HEK293 (cell line): ENCODE measurements around the gene EXD2.

ENCODE experiments used
- CTCF ChIA-PET: fragments of 350-600 bp; formaldehyde crosslinking; extraction: SDS; loops from one replicate; lab custom pipeline; 2021; ENCODE audit warnings: antibody characterized with exemption; lab: Yijun Ruan, JAX
- POLR2A ChIA-PET: fragments of 300-600 bp; formaldehyde crosslinking; extraction: SDS; loops from one replicate; lab custom pipeline; 2020; ENCODE audit warnings: antibody characterized with exemption, inconsistent platforms; lab: Yijun Ruan, JAX
- H3K27ac ChIP-seq: fragments of 200-500 bp; sonication (Bioruptor generic); 2 replicates; pipeline ENCODE4 v1.5.1; 2014; ENCODE audit warnings: low read depth, low read length, control low read depth, inconsistent platforms; ENCODE audit errors: extremely low read depth
- H3K36me3 ChIP-seq, 2 experiments: fragments of 200-500 bp in 1 of 2; sonication (Bioruptor generic) in 1 of 2; 1 replicate in 1 of 2; 2 replicates in 1 of 2; pipeline ENCODE4 v1.5.1; 2014 to 2017; ENCODE audit warnings: inconsistent platforms in 2 of 2, low read length in 2 of 2; ENCODE audit not compliant: control insufficient read depth in 2 of 2, insufficient read depth in 1 of 2
- H3K4me1 ChIP-seq: fragments of 200-500 bp; sonication (Bioruptor generic); 2 replicates; pipeline ENCODE4 v1.5.1; 2014; ENCODE audit warnings: mild to moderate bottlenecking, low read length, inconsistent platforms; ENCODE audit not compliant: control insufficient read depth, insufficient read depth
- H3K4me3 ChIP-seq: 2 replicates; pipeline ENCODE4 v1.5.1; 2011; ENCODE audit warnings: low read depth, mild to moderate bottlenecking, control low read depth, low read length, moderate library complexity
- H3K9me3 ChIP-seq: fragments of 200-500 bp; sonication (Bioruptor generic); 2 replicates; pipeline ENCODE4 v1.5.1; 2014; ENCODE audit warnings: low read depth, low read length, inconsistent platforms; ENCODE audit not compliant: control insufficient read depth, insufficient read depth
- INSM2 ChIP-seq: fragments of 450-650 bp; formaldehyde crosslinking; IDR thresholded peaks from 2 replicates; pipeline ENCODE4 v1.5.1; 2016; ENCODE audit warnings: missing biosample characterization, missing genetic modification characterization
- KLF10 ChIP-seq: fragments of 450-650 bp; IDR thresholded peaks from 2 replicates; pipeline ENCODE4 v1.5.1; 2018; ENCODE audit warnings: missing biosample characterization, mild to moderate bottlenecking, missing genetic modification characterization
- ZBTB10 ChIP-seq: fragments of 450-650 bp; formaldehyde crosslinking; IDR thresholded peaks from 2 replicates; pipeline ENCODE4 v1.5.1; 2016; ENCODE audit warnings: missing biosample characterization, missing genetic modification characterization
- ZBTB49 ChIP-seq: fragments of 450-650 bp; formaldehyde crosslinking; IDR thresholded peaks from 2 replicates; pipeline ENCODE4 v1.5.1; 2016; ENCODE audit warnings: missing biosample characterization, missing genetic modification characterization, low read depth
- ZNF10 ChIP-seq: fragments of 450-650 bp; formaldehyde crosslinking; IDR thresholded peaks from 2 replicates; pipeline ENCODE4 v1.5.1; 2017; ENCODE audit warnings: missing biosample characterization, missing genetic modification characterization
- ZNF133 ChIP-seq: fragments of 450-650 bp; formaldehyde crosslinking; IDR thresholded peaks from 2 replicates; pipeline ENCODE4 v1.5.1; 2016; ENCODE audit warnings: missing biosample characterization, missing genetic modification characterization
- ZNF18 ChIP-seq: fragments of 450-650 bp; formaldehyde crosslinking; IDR thresholded peaks from 2 replicates; pipeline ENCODE4 v1.5.1; 2016; ENCODE audit warnings: missing biosample characterization, missing genetic modification characterization
- ZNF341 ChIP-seq: fragments of 450-650 bp; formaldehyde crosslinking; IDR thresholded peaks from 2 replicates; pipeline ENCODE4; 2016; ENCODE audit warnings: low read depth, missing biosample characterization, missing genetic modification characterization
- ZNF362 ChIP-seq: fragments of 450-650 bp; formaldehyde crosslinking; IDR thresholded peaks from 2 replicates; pipeline ENCODE4 v1.5.1; 2016; ENCODE audit warnings: missing biosample characterization, missing genetic modification characterization
- ZNF426 ChIP-seq: fragments of 450-650 bp; formaldehyde crosslinking; IDR thresholded peaks from 2 replicates; pipeline ENCODE4 v1.5.1; 2017; ENCODE audit warnings: missing biosample characterization, missing genetic modification characterization, mild to moderate bottlenecking, inconsistent platforms, moderate library complexity
- ZNF571 ChIP-seq: fragments of 450-650 bp; formaldehyde crosslinking; IDR thresholded peaks from 2 replicates; pipeline ENCODE4 v1.5.0; 2017; ENCODE audit warnings: missing biosample characterization, missing genetic modification characterization

The EXD2 gene

GRCh38 chr14:69240527-69241173 is 49.4 kb downstream of the EXD2 start (continued):
- TF ChIP-seq ZBTB49 (tag by site-specific recombination) (no peak), ZNF426 (tag by site-specific recombination) (no peak), ZNF18 (tag by site-specific recombination) (no peak), ZNF362 (tag by site-specific recombination) (no peak), ZNF10 (no peak), ZNF133 (tag by site-specific recombination) (no peak), KLF10 (tag by site-specific recombination) (no peak)

GRCh38 chr14:69241577-69241976 is 50.3 kb downstream of the EXD2 start:
- no peaks in the 10 kb centered on the region for H3K4me1 ChIP-seq
- no peak overlapping the region for H3K4me3 ChIP-seq
- CTCF ChIA-PET = interaction anchor here (0.6 to 2.9 kb wide), 25 partner anchors 9 to 378 kb away, joined by 3 to 45 read pairs (median 4); partner anchors contain the start of genes CCDC177 and ERH
- H3K36me3 ChIP-seq = peaks cover 12 to 46% of the 10 kb centered on the region in 2 experiments
- H3K27ac ChIP-seq = no peak overlapping the region
- POLR2A ChIA-PET = no interaction called here
- H3K9me3 ChIP-seq = no peaks in the 10 kb centered on the region
- TF ChIP-seq INSM2 (tag by site-specific recombination) = no peak
- no peak for TF ChIP-seq ZNF571
- no peak for TF ChIP-seq ZBTB10
- no peak for TF ChIP-seq ZNF341
